Hippocampal formation (tissue), 2 donors: ENCODE data around the gene SUMO3.

Experiments used
- DNase-seq, 2 donors: peaks; one replicate each; lab custom pipeline; 2025; lab: John Stamatoyannopoulos, UW

Gene SUMO3

DNA sequence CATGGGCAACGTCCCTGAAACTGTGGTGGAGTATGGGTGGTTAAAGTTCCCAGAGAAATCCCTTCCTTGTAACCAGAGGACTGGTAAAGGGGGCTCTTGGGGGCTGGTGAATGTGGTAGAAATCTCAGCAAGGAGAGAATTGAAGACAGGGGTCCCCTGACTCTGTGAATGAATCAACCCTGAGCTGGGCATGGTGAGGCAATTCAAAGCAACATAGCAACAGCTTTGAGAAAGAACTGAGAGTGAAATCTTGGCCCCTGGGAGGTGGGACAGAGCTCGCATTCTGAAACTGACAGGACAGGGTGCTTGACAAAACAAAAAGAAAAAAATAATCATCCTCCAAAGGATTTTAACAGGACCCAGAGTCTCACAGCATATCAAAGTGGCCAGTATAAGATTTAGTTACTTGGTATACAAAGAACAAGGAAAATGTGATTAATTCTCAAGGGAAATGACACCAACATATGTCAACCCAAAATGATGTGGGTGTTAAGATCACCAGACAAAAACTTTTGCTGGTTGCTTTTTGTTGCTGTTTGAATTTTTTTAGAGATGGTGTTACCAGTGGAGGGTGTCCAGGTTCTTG lies 11.7 kb upstream of the SUMO3 start:
- no peak for DNase-seq

DNA sequence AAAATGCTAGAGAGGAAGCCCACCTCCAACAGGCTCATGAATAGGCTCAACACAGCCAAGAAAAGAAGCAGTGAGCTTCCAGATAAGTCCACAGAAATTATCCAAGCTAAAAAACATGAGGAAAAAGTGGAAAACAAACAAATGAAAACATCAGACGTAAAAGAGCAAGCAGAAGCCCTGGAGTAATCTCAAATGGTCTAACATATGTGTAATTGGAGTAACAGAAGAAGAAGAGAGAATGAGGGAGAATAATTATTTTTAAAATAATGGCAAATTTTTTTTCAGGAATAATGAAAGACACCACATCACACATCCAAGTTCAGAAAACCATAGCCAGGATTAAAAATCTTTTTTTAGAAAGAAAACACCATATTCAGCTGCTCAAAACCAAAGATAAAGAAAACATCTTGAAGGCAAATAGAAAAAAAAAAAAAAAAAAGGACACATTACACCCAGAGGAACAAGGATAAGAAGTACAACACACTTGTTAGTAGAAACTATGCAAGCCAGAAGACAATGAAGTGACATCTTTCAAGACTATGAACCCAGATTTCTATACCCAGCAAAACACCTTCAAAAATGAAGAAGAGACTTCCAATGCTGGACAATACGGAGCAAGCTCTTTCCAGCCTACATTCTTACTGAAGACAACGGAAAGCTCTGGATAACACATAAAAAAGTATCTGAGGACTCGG lies 10.6 kb upstream of the SUMO3 start:
- DNase-seq: no peak

DNA sequence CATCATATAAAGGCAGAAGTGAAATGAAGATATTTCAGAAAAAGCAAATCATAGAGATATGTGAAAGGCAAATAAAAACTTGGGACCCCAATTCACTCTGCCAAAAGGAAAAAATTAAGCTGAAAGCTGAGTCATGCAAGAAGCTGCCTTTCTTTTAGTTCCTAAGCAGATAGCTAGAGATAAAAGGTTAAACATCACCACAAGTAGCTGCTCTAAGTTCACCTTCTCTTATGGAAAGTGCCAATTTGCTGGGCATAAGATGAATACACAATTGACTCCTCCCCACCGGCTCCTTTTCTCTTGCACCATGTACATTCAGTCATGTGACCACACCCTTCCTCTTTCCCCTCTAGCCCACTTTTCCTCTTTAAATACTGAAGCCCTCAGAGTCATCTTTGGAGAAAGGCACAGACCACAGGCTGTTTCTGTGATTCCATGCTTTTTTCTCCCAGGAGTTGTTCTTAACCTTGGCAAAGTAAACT lies 5.4 kb upstream of the SUMO3 start:
- no peak for DNase-seq

DNA sequence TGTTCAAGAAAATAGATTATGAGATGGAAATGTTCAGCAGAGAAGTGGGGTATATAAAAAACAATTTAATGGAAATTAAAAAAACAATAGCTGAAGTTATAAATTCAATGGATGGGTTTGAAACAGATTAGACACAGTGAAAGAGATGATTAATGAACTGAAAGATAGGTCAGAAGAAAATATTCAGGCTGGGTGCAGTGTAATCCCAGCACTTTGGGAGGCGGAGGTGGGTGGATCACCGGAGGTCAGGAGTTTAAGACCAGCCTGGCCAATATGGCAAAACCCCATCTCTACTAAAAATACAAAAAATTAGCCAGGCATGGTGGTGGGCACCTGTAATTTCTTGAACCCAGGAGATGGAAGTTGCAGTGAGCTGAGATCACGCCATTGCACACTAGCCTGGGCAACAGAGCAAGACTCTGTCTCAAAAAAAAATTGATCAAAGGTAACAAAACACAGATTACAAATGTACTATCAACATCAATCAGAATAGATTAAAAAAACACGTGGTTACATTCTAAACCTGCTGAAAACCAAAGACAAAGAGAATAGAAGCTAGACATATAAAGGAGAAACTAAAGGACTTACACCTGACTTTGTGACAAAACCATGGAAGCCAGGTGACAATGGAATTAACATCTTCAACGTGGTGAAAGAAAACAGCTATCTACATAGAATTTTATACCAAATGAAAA lies 4.8 kb upstream of the SUMO3 start:
- no peak for DNase-seq

DNA sequence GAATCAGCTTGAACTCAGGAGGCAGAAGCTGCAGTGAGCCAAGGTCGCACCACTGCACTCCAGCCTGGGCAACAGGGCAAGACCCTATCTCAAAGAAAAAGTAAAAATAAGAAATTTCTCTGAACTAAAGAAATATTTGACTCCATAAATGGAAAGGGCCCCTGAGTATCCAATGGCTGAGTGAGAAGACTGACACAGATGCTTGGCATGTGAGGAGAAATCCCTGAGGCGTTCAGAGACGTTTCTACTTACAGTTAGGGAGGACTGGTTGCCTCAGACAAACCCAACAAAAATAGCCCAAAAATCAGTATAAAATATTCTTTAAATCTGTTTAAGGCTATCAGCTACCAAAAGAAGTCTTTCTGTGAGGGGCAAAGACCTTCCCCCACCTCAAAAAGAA lies 3.0 kb upstream of the SUMO3 start:
- no peak for DNase-seq

DNA sequence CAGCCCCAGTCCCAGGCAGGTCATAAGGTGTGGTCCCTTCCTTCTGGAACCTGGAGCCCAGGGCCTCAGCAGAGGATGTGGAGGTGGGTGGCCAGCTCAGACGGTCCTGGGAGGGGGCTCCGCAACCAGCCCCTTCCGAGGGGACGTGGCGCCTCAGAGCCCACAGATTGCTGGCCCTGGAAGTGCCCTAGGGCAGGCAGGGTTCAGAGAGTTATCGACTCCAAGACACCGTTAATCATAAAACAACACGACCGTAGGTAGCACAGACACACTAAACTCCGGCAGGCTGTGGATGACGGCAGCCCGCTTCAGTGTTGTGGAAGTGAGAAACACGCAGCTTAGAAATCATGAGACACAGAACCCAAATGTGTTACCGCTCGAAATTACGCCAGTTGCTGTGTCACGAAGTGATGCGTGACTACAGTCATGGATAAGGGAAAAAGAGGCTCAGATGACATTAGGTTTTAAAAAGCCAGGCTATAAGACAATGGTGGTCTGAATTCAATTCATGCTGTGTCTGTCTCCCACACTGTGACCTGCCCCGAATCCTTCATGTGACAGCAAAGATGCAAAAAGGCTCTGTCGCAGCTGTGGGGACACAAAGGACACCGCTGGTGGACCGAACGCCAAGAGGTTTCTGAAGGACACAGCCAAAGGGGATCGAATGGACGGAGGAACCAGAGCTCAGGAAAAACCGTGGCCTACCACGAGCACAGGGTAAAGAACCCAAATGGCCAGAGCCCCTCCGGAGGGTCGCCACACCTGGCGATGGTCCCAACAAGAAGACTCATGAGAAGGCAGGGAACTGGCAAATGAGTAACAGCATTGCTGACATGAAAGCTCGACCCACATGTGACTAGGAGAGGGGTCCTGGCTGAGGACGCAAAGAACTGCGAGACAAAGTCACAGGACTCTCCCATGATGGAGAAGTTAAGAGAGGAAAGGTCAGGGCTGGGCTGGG lies 1.7 kb upstream of the SUMO3 start:
- DNase-seq: no peak

DNA sequence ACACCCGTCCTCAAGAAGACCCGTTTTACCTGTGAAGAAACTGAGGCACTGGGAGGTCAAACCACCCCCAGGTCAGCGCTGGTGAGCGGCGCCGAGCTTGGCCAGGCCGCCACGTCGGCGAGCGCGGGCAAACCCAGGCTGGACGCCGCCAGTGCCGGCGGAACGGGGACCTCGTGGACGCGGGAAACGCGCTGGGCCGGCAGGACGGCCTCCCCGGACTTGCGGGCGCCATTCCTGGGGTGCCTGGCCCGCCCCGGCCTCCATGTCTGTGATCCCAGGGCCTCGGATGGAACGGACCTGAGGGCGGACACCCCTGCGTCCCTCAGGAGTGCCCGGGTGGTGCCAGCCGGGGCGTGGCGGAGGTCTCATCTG lies 764 bp upstream of the SUMO3 start:
- no peak for DNase-seq

DNA sequence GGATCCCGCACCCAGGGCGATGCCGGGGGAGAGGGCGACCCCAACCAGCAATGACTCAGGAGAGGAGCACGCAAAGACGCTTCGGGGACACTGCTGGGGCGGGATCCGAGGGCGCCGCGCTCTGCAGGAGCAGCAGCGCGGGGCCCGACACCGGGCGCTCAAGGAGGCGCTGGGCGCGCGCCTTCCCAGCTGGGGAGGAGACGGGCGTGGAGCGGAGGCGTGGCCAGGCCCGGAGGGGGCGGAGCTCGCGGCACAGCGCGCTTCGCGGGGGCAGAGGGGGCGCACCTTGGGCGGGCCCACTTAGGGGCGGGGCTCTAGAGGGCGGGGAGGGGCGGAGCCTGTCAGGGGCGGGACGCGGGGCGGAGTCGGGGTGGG lies 369 bp downstream of the SUMO3 start:
- peak; percentile 76 to 88 for DNase-seq

DNA sequence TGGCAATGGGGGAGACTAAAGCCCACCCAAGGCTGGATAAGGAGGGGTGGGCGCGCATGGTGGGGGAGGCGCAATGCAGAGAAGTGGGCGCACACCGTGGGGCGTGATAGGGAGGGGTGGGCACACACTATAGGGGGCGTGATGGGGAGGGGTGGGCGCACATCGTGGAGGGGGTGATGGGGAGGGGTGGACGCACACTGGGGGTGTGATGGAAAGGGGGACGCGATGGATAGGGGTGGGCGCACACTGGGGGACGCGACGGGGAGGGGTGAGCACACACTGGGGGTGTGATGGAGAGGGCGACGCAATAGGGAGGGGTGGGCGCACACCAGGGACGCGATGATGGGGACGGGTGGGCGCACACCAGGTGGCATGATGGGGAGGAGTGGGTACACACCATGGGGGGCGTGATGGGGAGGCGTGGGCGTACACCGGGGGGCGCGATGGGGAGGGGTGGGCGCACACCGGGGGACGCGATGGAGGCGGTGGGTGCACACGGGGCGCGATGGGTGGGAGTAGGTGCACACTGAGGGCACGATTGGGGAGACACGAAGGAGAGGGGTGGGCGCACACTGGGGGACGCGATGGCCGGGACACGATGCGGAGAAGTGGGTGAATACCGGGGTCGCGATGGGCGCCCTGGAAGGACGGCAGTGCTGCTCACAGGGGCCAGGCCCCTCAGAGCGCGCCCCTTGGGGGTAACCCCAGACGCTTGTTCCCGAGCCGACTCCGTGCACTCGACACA lies 929 bp downstream of the SUMO3 start:
- no peak for DNase-seq

DNA sequence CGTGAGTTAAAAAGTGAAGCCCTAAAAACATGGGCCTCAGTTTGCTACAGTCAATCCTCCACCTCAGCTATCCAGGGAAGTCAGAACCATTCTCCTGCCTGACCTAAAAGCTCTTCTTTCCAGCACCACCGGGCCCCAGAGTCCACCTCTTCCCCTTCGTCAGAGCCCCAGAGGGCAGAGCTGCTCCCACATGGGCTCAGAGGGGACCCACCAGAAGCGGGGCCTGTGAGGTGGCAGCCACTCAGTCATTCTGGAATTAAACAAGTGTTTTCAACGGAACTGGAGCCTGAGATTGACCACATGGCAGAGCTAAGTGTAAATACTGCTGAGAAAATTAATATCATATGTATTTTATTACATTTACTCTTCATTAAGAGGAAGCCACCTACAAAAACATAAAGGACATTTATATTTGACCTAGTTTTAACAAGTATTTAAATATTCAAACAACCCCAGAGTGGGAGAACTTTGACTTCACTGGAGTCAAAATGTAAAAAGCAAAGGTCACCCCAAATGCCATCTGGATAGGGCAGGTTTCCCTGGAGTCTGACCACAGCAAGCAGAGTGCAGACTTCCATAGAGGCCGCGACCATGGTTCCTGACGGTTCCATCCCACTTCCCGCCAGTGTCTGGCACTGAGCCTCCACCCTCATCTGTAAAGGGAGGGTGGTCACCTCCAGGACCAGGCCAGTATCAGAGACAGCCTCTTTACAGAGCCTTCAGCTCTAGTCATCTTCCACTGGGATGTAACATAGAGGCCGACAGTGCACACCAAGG lies 1.8 kb downstream of the SUMO3 start:
- no peak for DNase-seq

DNA sequence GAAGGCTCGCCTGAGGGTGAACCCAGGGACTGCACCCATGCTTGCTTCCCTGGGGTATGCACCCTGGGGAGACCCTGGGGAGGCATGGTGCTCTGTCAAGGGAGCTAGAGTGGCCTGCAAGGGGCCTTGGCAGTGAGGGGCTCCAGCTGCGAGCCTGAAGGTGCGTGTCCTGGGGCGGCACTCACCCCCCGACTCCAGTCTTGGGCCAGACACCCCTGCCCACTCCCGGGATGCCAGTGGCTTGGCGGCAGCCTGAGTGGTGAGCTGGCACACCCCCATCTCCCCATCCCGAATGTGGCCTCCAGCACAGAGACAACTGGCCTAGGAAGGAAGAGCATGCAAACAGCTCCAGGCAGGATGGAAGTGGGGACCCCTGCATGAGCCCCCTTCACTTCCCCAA lies 2.6 kb downstream of the SUMO3 start:
- DNase-seq: no peak

DNA sequence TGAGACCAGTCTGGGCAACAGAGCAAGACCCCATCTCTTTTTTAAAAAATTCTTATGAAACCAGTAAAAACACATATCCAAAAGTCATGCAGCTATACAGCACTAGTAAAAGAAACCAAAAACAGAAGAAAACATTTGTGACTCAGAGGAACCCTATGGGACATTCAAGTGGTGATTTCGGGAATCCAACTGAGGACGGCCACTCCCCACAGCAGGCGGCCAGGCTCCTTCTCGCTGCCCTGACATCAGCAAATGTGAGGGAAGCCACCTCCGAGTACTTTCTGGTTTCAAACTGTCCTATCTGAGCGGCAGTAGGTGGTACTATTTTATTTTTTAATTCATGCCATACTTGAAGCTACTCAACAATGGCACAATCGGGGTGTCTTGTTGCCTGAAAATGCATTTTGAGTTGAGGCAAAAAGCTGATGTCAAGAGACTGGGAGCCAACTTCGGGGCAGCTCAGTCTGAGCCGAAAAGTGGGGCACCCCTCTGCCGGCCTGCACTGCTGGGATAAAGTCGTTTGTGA lies 3.3 kb downstream of the SUMO3 start:
- no peak for DNase-seq

DNA sequence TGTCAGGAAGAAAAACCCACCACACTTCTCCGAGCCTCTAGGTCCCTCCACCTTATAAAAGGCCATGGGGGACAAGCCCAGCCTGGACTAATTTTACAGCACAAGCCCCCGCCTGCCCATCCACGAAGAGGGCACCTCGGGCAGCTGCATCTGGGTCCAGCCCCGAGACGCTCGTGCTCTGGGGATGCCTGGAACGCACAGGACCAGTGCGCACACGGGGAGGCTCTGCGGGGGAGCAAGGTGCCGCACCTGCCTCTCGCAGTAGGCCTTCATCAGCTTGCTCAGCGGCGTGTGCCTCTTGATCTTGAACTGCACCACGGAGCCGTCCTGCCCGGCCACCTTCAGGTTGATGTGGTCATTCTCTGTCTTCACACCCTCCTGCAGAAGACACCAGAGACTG lies 4.1 kb downstream of the SUMO3 start:
- DNase-seq: no peak

DNA sequence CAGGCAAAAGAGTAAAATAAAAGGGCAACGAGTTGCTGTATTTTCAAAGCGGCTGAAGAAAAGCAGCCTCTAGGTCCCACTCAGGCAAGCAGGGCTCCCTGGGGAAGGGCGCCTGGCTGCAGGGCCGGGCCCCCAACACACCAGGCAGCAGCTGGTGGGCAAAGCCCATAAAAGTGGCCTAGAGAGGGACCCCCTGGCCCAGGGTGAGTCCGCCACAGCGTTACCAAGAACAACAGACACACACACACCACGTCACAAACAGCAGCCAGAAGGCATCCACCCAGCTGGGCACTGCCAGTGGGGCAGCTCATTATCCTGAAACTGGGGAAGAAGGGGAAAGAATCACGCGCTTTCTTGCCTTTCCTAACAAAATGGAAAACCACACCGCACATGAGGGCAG lies 4.7 kb downstream of the SUMO3 start:
- no peak for DNase-seq

DNA sequence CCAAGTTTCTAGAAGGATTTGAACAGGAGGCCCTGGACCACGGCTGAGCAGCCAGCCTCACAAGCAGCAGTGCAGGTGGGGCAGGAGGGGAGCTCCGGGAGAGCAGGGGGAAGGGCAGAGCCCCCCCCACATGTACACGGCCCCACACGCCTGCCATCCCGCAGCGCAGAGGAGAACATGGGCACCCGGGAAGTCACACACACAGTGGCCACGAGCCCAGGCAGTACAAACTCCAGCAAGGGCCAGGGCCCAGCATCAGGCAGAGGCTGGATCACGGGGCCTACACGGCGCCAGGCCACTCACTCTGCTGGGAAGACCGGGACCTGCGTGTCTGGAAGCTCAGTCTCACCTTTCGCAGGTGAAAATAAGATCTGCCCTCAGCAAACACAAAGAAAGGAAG lies 5.2 kb downstream of the SUMO3 start:
- DNase-seq: no peak

DNA sequence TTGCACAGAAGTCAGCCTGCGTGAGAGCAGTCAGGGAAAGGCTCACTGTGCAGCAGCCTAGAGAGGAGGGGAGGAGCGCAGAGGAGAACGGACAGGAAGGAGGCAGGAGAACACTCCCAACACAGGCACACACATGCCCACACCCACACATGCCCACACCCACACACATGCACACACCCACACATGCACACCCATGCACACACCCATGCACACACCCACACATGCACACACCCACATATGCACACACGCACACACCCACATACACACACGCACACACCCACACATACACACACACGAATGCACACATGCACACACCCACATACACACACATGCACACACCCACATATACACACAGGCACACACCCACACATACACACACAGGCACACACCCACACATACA lies 7.1 kb downstream of the SUMO3 start:
- DNase-seq: no peak

DNA sequence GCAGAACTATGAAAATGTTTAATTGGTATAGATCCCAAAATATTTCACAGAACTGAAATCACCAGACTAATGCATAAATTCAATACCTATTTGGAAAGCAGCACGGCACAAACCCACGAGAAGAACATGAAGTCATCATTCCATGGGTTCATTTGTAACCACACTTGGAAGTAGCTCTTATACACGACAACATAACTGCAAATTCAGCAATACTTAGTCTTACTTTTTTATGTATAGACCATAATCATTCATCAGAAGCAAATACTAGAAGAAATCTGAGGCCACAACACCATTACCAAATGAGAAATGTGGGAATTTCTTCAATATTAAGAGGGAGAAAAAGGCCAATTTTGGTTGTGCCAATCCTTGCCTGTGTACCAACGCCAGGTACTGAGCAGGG lies 12.0 kb downstream of the SUMO3 start:
- DNase-seq: no peak

DNA sequence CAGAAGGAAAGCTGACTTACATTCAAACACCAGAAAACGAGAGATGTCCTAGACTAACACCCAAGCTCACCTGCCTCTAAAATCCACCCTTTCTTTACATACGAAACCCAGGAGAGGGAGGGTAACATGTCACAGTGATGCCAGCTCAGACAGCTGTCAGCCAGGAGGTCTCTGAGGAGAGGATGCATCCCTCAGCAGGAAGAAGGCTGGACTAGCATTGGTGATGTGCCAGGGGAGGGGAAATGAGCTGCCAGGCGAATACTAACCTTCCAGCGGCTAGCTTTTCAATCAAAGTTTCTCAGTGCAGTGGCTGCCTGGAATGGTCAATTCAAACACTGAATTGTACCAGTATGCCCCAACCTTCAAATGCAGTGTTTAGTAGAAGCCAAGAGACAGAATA lies 12.6 kb downstream of the SUMO3 start:
- DNase-seq: no peak

DNA sequence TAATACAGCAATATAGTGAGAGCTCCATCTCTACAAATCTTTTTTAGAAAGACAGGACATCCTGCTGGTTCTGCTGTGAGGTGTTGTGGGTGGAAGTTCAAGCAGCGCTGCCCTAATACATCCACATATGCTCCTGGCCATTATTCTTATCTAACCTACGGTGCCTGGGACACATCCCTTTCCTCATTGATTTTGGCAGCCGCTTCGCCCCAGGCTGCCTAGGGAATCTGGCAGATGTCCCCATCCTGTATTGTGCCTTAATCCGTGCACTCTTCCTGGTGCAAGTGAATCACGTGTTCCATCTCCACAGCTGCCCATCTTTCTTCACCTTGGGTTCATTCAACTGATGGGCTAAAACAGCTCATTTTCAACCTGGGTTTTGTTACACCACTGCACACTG lies 13.1 kb downstream of the SUMO3 start:
- DNase-seq: no peak

DNA sequence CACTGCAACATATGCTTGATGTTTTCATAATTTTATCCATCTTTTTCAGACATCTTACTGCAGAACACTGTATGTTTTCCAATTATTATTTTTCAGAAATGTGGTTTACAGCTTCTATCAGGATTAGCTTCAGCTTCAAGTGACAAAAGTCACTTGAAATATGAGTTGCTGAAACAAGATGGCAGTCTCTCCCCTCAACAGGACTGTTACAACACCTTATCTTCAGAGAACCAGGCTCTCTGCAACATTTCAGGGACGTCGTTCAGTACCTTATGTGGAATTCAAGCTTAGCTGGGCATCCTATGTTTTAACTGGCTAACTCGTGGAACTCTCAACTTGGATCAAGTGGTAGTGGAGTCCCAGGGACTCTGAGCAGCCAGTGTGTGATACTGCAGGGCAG lies 14.2 kb downstream of the SUMO3 start:
- DNase-seq: no peak
